ENCODE measurements around the gene FRMD5.
"Not testable (repeated sequence)": the region's sequence is repeated elsewhere in the genome, so short reads cannot be mapped to it uniquely, and the experiment has no call there.

Gene FRMD5

DNA sequence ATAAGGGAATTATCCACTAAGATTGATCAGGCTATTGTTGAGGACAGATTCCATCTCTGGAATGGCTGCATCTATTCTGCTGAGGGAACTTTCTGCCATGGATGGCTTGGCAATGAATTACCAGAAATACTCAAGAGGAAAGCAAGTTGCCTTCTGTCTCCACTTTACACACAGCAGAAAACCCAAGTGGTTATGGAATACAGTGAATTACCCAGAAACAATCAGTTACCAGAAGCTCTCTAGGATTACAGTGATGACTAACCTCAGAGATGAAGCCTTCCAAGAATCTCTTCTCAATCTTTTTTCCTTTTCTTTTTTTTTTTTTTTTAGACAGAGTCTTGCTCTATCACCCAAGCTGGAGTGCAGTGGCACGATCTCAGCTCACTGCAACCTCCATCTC lies 185.0 kb downstream of the FRMD5 start:
- no peaks in the 10 kb centered on the region for H3K4me1 ChIP-seq (ENCODE audit: control insufficient read depth, low read length)
- no peaks in the 10 kb centered on the region for H3F3A ChIP-seq (ENCODE audit: control insufficient read depth, insufficient read depth)
- H3K9me3 ChIP-seq (ENCODE audit: control insufficient read depth, insufficient read depth, low read length) = no peaks in the 10 kb centered on the region
- no peaks in the 10 kb centered on the region for H4K20me1 ChIP-seq (ENCODE audit: control insufficient read depth, insufficient read depth, low read depth, low read length)
- H3K36me3 ChIP-seq (ENCODE audit: control insufficient read depth, low read length) = no peaks in the 10 kb centered on the region
- H3K27ac ChIP-seq (ENCODE audit: low read depth, low read length) = no peak overlapping the region
- TF ChIP-seq EZH2phosphoT487 (IDR thresholded peaks at IDR 0.05; ENCODE audit: borderline replicate concordance, low read length) = no peak
- TF ChIP-seq, protein P1, sequence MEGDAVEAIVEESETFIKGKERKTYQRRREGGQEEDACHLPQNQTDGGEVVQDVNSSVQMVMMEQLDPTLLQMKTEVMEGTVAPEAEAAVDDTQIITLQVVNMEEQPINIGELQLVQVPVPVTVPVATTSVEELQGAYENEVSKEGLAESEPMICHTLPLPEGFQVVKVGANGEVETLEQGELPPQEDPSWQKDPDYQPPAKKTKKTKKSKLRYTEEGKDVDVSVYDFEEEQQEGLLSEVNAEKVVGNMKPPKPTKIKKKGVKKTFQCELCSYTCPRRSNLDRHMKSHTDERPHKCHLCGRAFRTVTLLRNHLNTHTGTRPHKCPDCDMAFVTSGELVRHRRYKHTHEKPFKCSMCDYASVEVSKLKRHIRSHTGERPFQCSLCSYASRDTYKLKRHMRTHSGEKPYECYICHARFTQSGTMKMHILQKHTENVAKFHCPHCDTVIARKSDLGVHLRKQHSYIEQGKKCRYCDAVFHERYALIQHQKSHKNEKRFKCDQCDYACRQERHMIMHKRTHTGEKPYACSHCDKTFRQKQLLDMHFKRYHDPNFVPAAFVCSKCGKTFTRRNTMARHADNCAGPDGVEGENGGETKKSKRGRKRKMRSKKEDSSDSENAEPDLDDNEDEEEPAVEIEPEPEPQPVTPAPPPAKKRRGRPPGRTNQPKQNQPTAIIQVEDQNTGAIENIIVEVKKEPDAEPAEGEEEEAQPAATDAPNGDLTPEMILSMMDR (IDR thresholded peaks at IDR 0.05; ENCODE audit: low read depth, low read length, poor library complexity, severe bottlenecking) = no peak
- no peak overlapping the region for H3K4me3 ChIP-seq (ENCODE audit: low read length)
- H3K79me2 ChIP-seq (ENCODE audit: control insufficient read depth, low read length) = no peaks in the 10 kb centered on the region
- H3K9me2 ChIP-seq (replicated peaks; ENCODE audit: control insufficient read depth, low read length) = no peaks in the 10 kb centered on the region
- H3K27me3 ChIP-seq (ENCODE audit: control insufficient read depth, low read length) = peaks cover 9% of the 10 kb centered on the region
- no peak overlapping the region for H3K4me2 ChIP-seq (ENCODE audit: low read length)

DNA sequence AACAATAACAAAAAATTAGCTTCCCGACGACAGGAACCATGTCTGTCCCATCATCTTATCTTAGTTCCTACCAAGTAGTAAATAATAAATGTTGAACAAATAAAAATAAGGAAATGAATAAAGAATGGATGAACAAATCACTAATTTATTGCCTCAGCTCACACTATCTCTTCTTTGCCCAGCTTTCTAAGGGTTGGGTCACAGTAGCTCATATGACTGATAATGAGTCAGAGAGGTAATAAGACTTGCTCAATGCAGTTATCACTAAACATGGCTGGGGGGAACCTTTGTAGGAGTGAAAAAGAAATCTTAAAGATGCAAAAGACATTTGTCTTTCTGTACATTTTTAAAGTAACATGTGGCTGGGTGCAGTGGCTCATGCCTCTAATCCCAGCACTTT lies 186.0 kb downstream of the FRMD5 start:
- Histone ChIP-seq H3K4me3 (ENCODE audit: low read length) (no peak overlapping the region), H3K4me2 (ENCODE audit: low read length) (no peak overlapping the region), H3K27ac (ENCODE audit: low read depth, low read length) (no peak overlapping the region), H3K79me2 (ENCODE audit: control insufficient read depth, low read length) (no peaks in the 10 kb centered on the region), H3K27me3 (ENCODE audit: control insufficient read depth, low read length) (peaks cover 9% of the 10 kb centered on the region), H3K9me2 (replicated peaks; ENCODE audit: control insufficient read depth, low read length) (no peaks in the 10 kb centered on the region), H3F3A (ENCODE audit: control insufficient read depth, insufficient read depth) (no peaks in the 10 kb centered on the region), H4K20me1 (ENCODE audit: control insufficient read depth, insufficient read depth, low read depth, low read length) (no peaks in the 10 kb centered on the region), H3K36me3 (ENCODE audit: control insufficient read depth, low read length) (no peaks in the 10 kb centered on the region), H3K4me1 (ENCODE audit: control insufficient read depth, low read length) (no peaks in the 10 kb centered on the region), H3K9me3 (ENCODE audit: control insufficient read depth, insufficient read depth, low read length) (no peaks in the 10 kb centered on the region)
- TF ChIP-seq, protein P1 (IDR thresholded peaks at IDR 0.05; ENCODE audit: low read depth, low read length, poor library complexity, severe bottlenecking) = no peak
- TF ChIP-seq EZH2phosphoT487 (IDR thresholded peaks at IDR 0.05; ENCODE audit: borderline replicate concordance, low read length) = no peak

DNA sequence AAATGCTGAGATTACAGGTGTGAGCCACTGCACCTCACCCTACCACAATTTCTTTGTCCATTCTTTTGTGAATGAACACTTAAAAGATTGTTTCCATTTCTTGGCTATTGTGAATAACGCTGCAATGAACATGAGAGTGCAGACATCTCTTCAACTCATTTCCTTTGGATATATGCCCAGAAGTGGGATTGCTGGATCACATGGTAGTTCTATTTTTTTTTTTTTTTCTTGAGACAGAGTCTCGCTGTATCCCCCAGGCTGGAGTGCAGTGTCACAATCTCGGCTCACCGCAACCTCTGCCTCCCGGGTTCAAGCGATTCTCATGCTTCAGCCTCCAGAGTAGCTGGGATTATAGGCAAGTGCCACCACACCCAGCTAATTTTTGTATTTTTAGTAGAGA lies 194.8 kb downstream of the FRMD5 start:
- H4K20me1 ChIP-seq (ENCODE audit: control insufficient read depth, insufficient read depth, low read depth, low read length); H3K4me1 ChIP-seq (ENCODE audit: control insufficient read depth, low read length); H3K36me3 ChIP-seq (ENCODE audit: control insufficient read depth, low read length); H3K79me2 ChIP-seq (ENCODE audit: control insufficient read depth, low read length); H3F3A ChIP-seq (ENCODE audit: control insufficient read depth, insufficient read depth); H3K4me2 ChIP-seq (ENCODE audit: low read length); H3K9me3 ChIP-seq (ENCODE audit: control insufficient read depth, insufficient read depth, low read length); H3K27me3 ChIP-seq (ENCODE audit: control insufficient read depth, low read length); H3K4me3 ChIP-seq (ENCODE audit: low read length); H3K27ac ChIP-seq (ENCODE audit: low read depth, low read length); H3K9me2 ChIP-seq (replicated peaks; ENCODE audit: control insufficient read depth, low read length): not testable (repeated sequence)

DNA sequence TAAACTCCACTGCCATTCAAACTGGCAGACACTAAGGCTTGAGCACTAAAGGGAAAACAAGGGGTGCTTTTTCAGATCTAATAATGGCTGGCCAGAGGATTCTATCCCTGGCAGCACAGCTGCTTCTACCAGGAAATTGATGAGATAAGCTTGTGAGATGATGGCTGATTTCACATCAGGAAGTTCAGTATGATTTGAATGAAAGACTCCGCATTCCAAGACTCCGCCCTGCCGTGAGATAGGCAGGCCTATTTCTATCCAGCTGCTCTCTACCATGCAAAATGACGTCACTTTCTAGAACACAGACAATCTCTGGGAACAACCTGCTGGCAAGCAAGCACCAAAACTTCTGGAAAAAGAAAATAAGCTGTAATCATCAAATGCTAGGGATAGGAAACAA lies 196.5 kb downstream of the FRMD5 start:
- H3K79me2 ChIP-seq (ENCODE audit: control insufficient read depth, low read length) = no peaks in the 10 kb centered on the region
- no peaks in the 10 kb centered on the region for H3K27me3 ChIP-seq (ENCODE audit: control insufficient read depth, low read length)
- no peak overlapping the region for H3K27ac ChIP-seq (ENCODE audit: low read depth, low read length)
- H3F3A ChIP-seq (ENCODE audit: control insufficient read depth, insufficient read depth) = no peaks in the 10 kb centered on the region
- no peaks in the 10 kb centered on the region for H3K9me2 ChIP-seq (replicated peaks; ENCODE audit: control insufficient read depth, low read length)
- TF ChIP-seq, protein P1 (IDR thresholded peaks at IDR 0.05; ENCODE audit: low read depth, low read length, poor library complexity, severe bottlenecking) = no peak
- H3K4me1 ChIP-seq (ENCODE audit: control insufficient read depth, low read length) = no peaks in the 10 kb centered on the region
- no peaks in the 10 kb centered on the region for H4K20me1 ChIP-seq (ENCODE audit: control insufficient read depth, insufficient read depth, low read depth, low read length)
- H3K4me3 ChIP-seq (ENCODE audit: low read length) = no peak overlapping the region
- no peaks in the 10 kb centered on the region for H3K9me3 ChIP-seq (ENCODE audit: control insufficient read depth, insufficient read depth, low read length)
- H3K36me3 ChIP-seq (ENCODE audit: control insufficient read depth, low read length) = no peaks in the 10 kb centered on the region
- H3K4me2 ChIP-seq (ENCODE audit: low read length) = no peak overlapping the region
